Measurements from ENCODE around the gene KIF21B. TPM values are rescaled to one million over a fixed set of nuclear protein-coding genes. Genes with fewer than 3 reads are reported as not detected.
A peak's percentile ranks its signal among the peaks of the same experiment; 100 is the strongest.

The KIF21B gene
- total RNA-seq, 5 donors from 2014 or later (not counting 1 experiment from before 2014, with no cell fraction given) = 70.8 to 110 (median 101) TPM

- Histone ChIP-seq H3K4me3 (ENCODE audit: control insufficient read depth in 1 of 2, extremely low read depth in 1 of 2, low read length in 1 of 2) (no peak overlapping the region), H3K27ac (ENCODE audit: low read length) (no peak overlapping the region), H3K4me1 (ENCODE audit: control insufficient read depth in 1 of 2, extremely low read depth in 1 of 2, insufficient read depth in 2 of 2, low read length in 2 of 2) (no peaks in the 10 kb centered on the region), H3K36me3 (ENCODE audit: control insufficient read depth in 2 of 2, extremely low read depth in 1 of 2, insufficient read depth in 1 of 2, low read length in 1 of 2) (peaks cover 47 to 86% of the 10 kb centered on the region in 2 donors), H3K27me3 (replicated peaks in 1 of 2; ENCODE audit: control insufficient read depth in 2 of 2, extremely low read depth in 1 of 2, insufficient read depth in 2 of 2, low read length in 1 of 2) (no peaks in the 10 kb centered on the region), H3K9me3 (no peaks in the 10 kb centered on the region)
- WGBS (ENCODE audit: insufficient coverage) = 94% methylated on average over 11 of the region's 13 CpGs
- H3K9me3 Mint-ChIP-seq = no peaks in the 10 kb centered on the region
- ATAC-seq (replicated peaks in 1 of 4) (no peak), DNase-seq (no peak)
- H3K4me3 Mint-ChIP-seq = no peak overlapping the region
- peaks cover 45% of the 10 kb centered on the region for H3K36me3 Mint-ChIP-seq
- no peaks in the 10 kb centered on the region for H3K27me3 Mint-ChIP-seq
- no peak overlapping the region for H3K27ac Mint-ChIP-seq
- H3K4me1 Mint-ChIP-seq = peaks cover 0 to 4% (median 0%) of the 10 kb centered on the region in 3 donors
- ChIA-PET POLR2A (no interaction called here), CTCF (interaction anchor here (0.6 to 1.9 kb wide), 3 partner anchors 12 to 70 kb away, joined by 3 to 6 read pairs (median 4); no protein-coding TSS in a partner anchor)
These were observed 48.1 kb downstream of the KIF21B start for GRCh38 chr1:200975458-200975857.

GRCh38 chr1:200974711-200975110 lies 48.8 kb downstream of the KIF21B start:
- H3K4me1 ChIP-seq (ENCODE audit: control insufficient read depth in 1 of 2, extremely low read depth in 1 of 2, insufficient read depth in 2 of 2, low read length in 2 of 2) = no peaks in the 10 kb centered on the region
- H3K27me3 ChIP-seq (replicated peaks in 1 of 2; ENCODE audit: control insufficient read depth in 2 of 2, extremely low read depth in 1 of 2, insufficient read depth in 2 of 2, low read length in 1 of 2) = no peaks in the 10 kb centered on the region
- peak in 1 of 4 experiments; percentile 8 for ATAC-seq (replicated peaks in 1 of 4)
- DNase-seq = no peak
- Mint-ChIP-seq H3K36me3 (peaks cover 41% of the 10 kb centered on the region), H3K4me3 (no peak overlapping the region), H3K27ac (no peak overlapping the region), H3K4me1 (peaks cover 0 to 4% (median 0%) of the 10 kb centered on the region in 3 donors), H3K27me3 (no peaks in the 10 kb centered on the region), H3K9me3 (no peaks in the 10 kb centered on the region)
- ChIA-PET CTCF (interaction anchor here in 1 of 2 donors (1.0 to 1.9 kb wide), 2 partner anchors 13 to 71 kb away, joined by 4 to 6 read pairs; no protein-coding TSS in a partner anchor), POLR2A (no interaction called here)
- no peaks in the 10 kb centered on the region for H3K9me3 ChIP-seq
- WGBS (ENCODE audit: insufficient coverage) = 93% methylated on average over 9 of the region's 12 CpGs
- H3K27ac ChIP-seq (ENCODE audit: low read length) = no peak overlapping the region
- H3K36me3 ChIP-seq (ENCODE audit: control insufficient read depth in 2 of 2, extremely low read depth in 1 of 2, insufficient read depth in 1 of 2, low read length in 1 of 2) = peaks cover 39 to 82% of the 10 kb centered on the region in 2 donors
- no peak overlapping the region for H3K4me3 ChIP-seq (ENCODE audit: control insufficient read depth in 1 of 2, extremely low read depth in 1 of 2, low read length in 1 of 2)

- H3K27me3 ChIP-seq (replicated peaks in 1 of 2; ENCODE audit: control insufficient read depth in 2 of 2, extremely low read depth in 1 of 2, insufficient read depth in 2 of 2, low read length in 1 of 2) = no peaks in the 10 kb centered on the region
- ATAC-seq (replicated peaks in 1 of 4) (peak in 2 of 4 experiments; percentile 13 to 20), DNase-seq (no peak)
- no peaks in the 10 kb centered on the region for H3K9me3 ChIP-seq
- Mint-ChIP-seq H3K27ac (peak overlapping the region in 1 of 2 donors; percentile 44), H3K36me3 (peaks cover 40% of the 10 kb centered on the region), H3K9me3 (no peaks in the 10 kb centered on the region), H3K4me1 (peaks cover 0 to 4% (median 2%) of the 10 kb centered on the region in 3 donors), H3K27me3 (no peaks in the 10 kb centered on the region), H3K4me3 (no peak overlapping the region)
- whole genome bisulfite sequencing (ENCODE audit: insufficient coverage) = 93% methylated on average over 14 of the region's 19 CpGs
- no peak overlapping the region for H3K4me3 ChIP-seq (ENCODE audit: control insufficient read depth in 1 of 2, extremely low read depth in 1 of 2, low read length in 1 of 2)
- peaks cover 35 to 79% of the 10 kb centered on the region in 2 donors for H3K36me3 ChIP-seq (ENCODE audit: control insufficient read depth in 2 of 2, extremely low read depth in 1 of 2, insufficient read depth in 1 of 2, low read length in 1 of 2)
- H3K4me1 ChIP-seq (ENCODE audit: control insufficient read depth in 1 of 2, extremely low read depth in 1 of 2, insufficient read depth in 2 of 2, low read length in 2 of 2) = no peaks in the 10 kb centered on the region
- CTCF ChIA-PET = interaction anchor here (0.7 to 2.8 kb wide), 5 partner anchors 20 to 438 kb away, joined by 3 to 13 read pairs (median 5); no protein-coding TSS in a partner anchor
- POLR2A ChIA-PET = no interaction called here
- no peak overlapping the region for H3K27ac ChIP-seq (ENCODE audit: low read length)
These were observed 49.4 kb downstream of the KIF21B start for GRCh38 chr1:200973937-200974657.

- ATAC-seq (replicated peaks in 1 of 4) (no peak), DNase-seq (no peak)
- H3K36me3 ChIP-seq (ENCODE audit: control insufficient read depth in 2 of 2, extremely low read depth in 1 of 2, insufficient read depth in 1 of 2, low read length in 1 of 2) = peaks cover 35 to 70% of the 10 kb centered on the region in 2 donors
- H3K27me3 ChIP-seq (replicated peaks in 1 of 2; ENCODE audit: control insufficient read depth in 2 of 2, extremely low read depth in 1 of 2, insufficient read depth in 2 of 2, low read length in 1 of 2) = no peaks in the 10 kb centered on the region
- H3K27ac ChIP-seq (ENCODE audit: low read length) = no peak overlapping the region
- H3K36me3 Mint-ChIP-seq = peaks cover 35% of the 10 kb centered on the region
- ChIA-PET CTCF (interaction anchor here (0.7 to 3.7 kb wide), 17 partner anchors 8 to 437 kb away, joined by 3 to 49 read pairs (median 8); partner anchors contain the start of gene KIF21B (in 1 of the 2)), POLR2A (no interaction called here)
- H3K4me1 ChIP-seq (ENCODE audit: control insufficient read depth in 1 of 2, extremely low read depth in 1 of 2, insufficient read depth in 2 of 2, low read length in 2 of 2) = no peaks in the 10 kb centered on the region
- H3K4me1 Mint-ChIP-seq = peaks cover 0 to 8% (median 2%) of the 10 kb centered on the region in 3 donors
- H3K27me3 Mint-ChIP-seq = no peaks in the 10 kb centered on the region
- no peaks in the 10 kb centered on the region for H3K9me3 Mint-ChIP-seq
- no peak overlapping the region for H3K4me3 Mint-ChIP-seq
- peak overlapping the region in 1 of 2 donors; percentile 44 for H3K27ac Mint-ChIP-seq
- no peaks in the 10 kb centered on the region for H3K9me3 ChIP-seq
- H3K4me3 ChIP-seq (ENCODE audit: control insufficient read depth in 1 of 2, extremely low read depth in 1 of 2, low read length in 1 of 2) = no peak overlapping the region
- 83% methylated on average over 3 of the region's 17 CpGs for WGBS (ENCODE audit: insufficient coverage)
These were observed 50.4 kb downstream of the KIF21B start for GRCh38 chr1:200972985-200973742.

- CTCF ChIA-PET = interaction anchor here (0.6 to 3.7 kb wide), 38 partner anchors 8 to 1103 kb away, joined by 3 to 49 read pairs (median 4); partner anchors contain the start of gene KIF21B (in 1 of the 2)
- H3K4me3 Mint-ChIP-seq = no peak overlapping the region
- H3K27me3 ChIP-seq (replicated peaks in 1 of 2; ENCODE audit: control insufficient read depth in 2 of 2, extremely low read depth in 1 of 2, insufficient read depth in 2 of 2, low read length in 1 of 2) = no peaks in the 10 kb centered on the region
These were observed 51.4 kb downstream of the KIF21B start for GRCh38 chr1:200971955-200972711.

More at GRCh38 chr1:200971955-200972711, 51.4 kb downstream of the KIF21B start:
- Histone ChIP-seq H3K27ac (ENCODE audit: low read length) (no peak overlapping the region), H3K9me3 (no peaks in the 10 kb centered on the region), H3K36me3 (ENCODE audit: control insufficient read depth in 2 of 2, extremely low read depth in 1 of 2, insufficient read depth in 1 of 2, low read length in 1 of 2) (peaks cover 26 to 62% of the 10 kb centered on the region in 2 donors), H3K4me1 (ENCODE audit: control insufficient read depth in 1 of 2, extremely low read depth in 1 of 2, insufficient read depth in 2 of 2, low read length in 2 of 2) (no peaks in the 10 kb centered on the region), H3K4me3 (ENCODE audit: control insufficient read depth in 1 of 2, extremely low read depth in 1 of 2, low read length in 1 of 2) (no peak overlapping the region)
- WGBS (ENCODE audit: insufficient coverage) = 88% methylated on average over 21 of the region's 34 CpGs
- H3K36me3 Mint-ChIP-seq = peaks cover 34% of the 10 kb centered on the region
- H3K9me3 Mint-ChIP-seq = no peaks in the 10 kb centered on the region
- POLR2A ChIA-PET = interaction anchor here in 1 of 2 donors (0.6 kb wide), 1 partner anchor 701 kb away, joined by 4 read pairs; no protein-coding TSS in a partner anchor
- peaks cover 0 to 8% (median 2%) of the 10 kb centered on the region in 3 donors for H3K4me1 Mint-ChIP-seq
- H3K27me3 Mint-ChIP-seq = no peaks in the 10 kb centered on the region
- no peak overlapping the region for H3K27ac Mint-ChIP-seq
- peak; percentile 43 to 65 (median 54) for ATAC-seq (replicated peaks in 1 of 4)
- DNase-seq = peak; percentile 13 to 72 (median 62)
